Measurements from ENCODE around the gene SLC7A5.

Gene SLC7A5

GRCh38 chr16:87824016-87824990, 45.0 kb downstream of the SLC7A5 start:
- H3K4me2 ChIP-seq (ENCODE audit: low read length): no peak overlapping the region
- H3K9me2 ChIP-seq (ENCODE audit: low read depth, low read length): no peaks in the 10 kb centered on the region
- peaks cover 6% of the 10 kb centered on the region for H3K27me3 ChIP-seq (ENCODE audit: insufficient read depth, low read length)
- no peaks in the 10 kb centered on the region for H3K79me2 ChIP-seq (ENCODE audit: insufficient read depth, low read length)
- no peaks in the 10 kb centered on the region for H3F3A ChIP-seq (ENCODE audit: insufficient read depth, low read length)
- H3K36me3 ChIP-seq (ENCODE audit: insufficient read depth, low read length): peaks cover 6% of the 10 kb centered on the region
- H3K9me3 ChIP-seq (ENCODE audit: low read length): no peaks in the 10 kb centered on the region
- H3K4me1 ChIP-seq (ENCODE audit: insufficient read depth, low read length, severe bottlenecking): peaks cover 26% of the 10 kb centered on the region
- no peak overlapping the region for H2AFZ ChIP-seq (ENCODE audit: low read length)
- no peaks in the 10 kb centered on the region for H4K20me1 ChIP-seq (ENCODE audit: insufficient read depth, low read length)
- H3K27ac ChIP-seq (ENCODE audit: low read depth, low read length, poor library complexity, severe bottlenecking): no peak overlapping the region
- H3K9ac ChIP-seq (ENCODE audit: low read length): no peak overlapping the region
- no peak overlapping the region for H3K4me3 ChIP-seq (ENCODE audit: low read depth, low read length, poor library complexity, severe bottlenecking)
- TF ChIP-seq EZH2 (IDR thresholded peaks at IDR 0.05; ENCODE audit: borderline replicate concordance, low read length) (no peak), CTCF (IDR thresholded peaks at IDR 0.05; ENCODE audit: low read length) (no peak)

- TF ChIP-seq CTCF (IDR thresholded peaks at IDR 0.05; ENCODE audit: low read length) (no peak), EZH2 (IDR thresholded peaks at IDR 0.05; ENCODE audit: borderline replicate concordance, low read length) (no peak)
- H3F3A ChIP-seq (ENCODE audit: insufficient read depth, low read length): no peaks in the 10 kb centered on the region
- H3K4me1 ChIP-seq (ENCODE audit: insufficient read depth, low read length, severe bottlenecking): peaks cover 17% of the 10 kb centered on the region
- peaks cover 6% of the 10 kb centered on the region for H3K27me3 ChIP-seq (ENCODE audit: insufficient read depth, low read length)
- H2AFZ ChIP-seq (ENCODE audit: low read length): no peak overlapping the region
- H3K9me2 ChIP-seq (ENCODE audit: low read depth, low read length): no peaks in the 10 kb centered on the region
- no peaks in the 10 kb centered on the region for H3K79me2 ChIP-seq (ENCODE audit: insufficient read depth, low read length)
- H3K36me3 ChIP-seq (ENCODE audit: insufficient read depth, low read length): no peaks in the 10 kb centered on the region; the same call in 1 of the 2 replicates
- H3K27ac ChIP-seq (ENCODE audit: low read depth, low read length, poor library complexity, severe bottlenecking): no peak overlapping the region
- peaks cover under 1% of the 10 kb centered on the region; the same call in 1 of the 2 replicates for H3K9me3 ChIP-seq (ENCODE audit: low read length)
- H3K9ac ChIP-seq (ENCODE audit: low read length): no peak overlapping the region
- no peaks in the 10 kb centered on the region for H4K20me1 ChIP-seq (ENCODE audit: insufficient read depth, low read length)
- no peak overlapping the region for H3K4me3 ChIP-seq (ENCODE audit: low read depth, low read length, poor library complexity, severe bottlenecking)
- H3K4me2 ChIP-seq (ENCODE audit: low read length): no peak overlapping the region
Observed at GRCh38 chr16:87823181-87823929, 46.0 kb downstream of the SLC7A5 start.

GRCh38 chr16:87822108-87822970, 47.0 kb downstream of the SLC7A5 start:
- peaks cover 6% of the 10 kb centered on the region for H3K27me3 ChIP-seq (ENCODE audit: insufficient read depth, low read length)
- no peak overlapping the region for H3K4me2 ChIP-seq (ENCODE audit: low read length)
- H3K4me3 ChIP-seq (ENCODE audit: low read depth, low read length, poor library complexity, severe bottlenecking): no peak overlapping the region
- peaks cover 13% of the 10 kb centered on the region for H3K4me1 ChIP-seq (ENCODE audit: insufficient read depth, low read length, severe bottlenecking)
- peaks cover 9% of the 10 kb centered on the region; the same call in 1 of the 2 replicates for H3K9me3 ChIP-seq (ENCODE audit: low read length)
- no peak overlapping the region for H2AFZ ChIP-seq (ENCODE audit: low read length)
- no peaks in the 10 kb centered on the region for H3F3A ChIP-seq (ENCODE audit: insufficient read depth, low read length)
- H3K9me2 ChIP-seq (ENCODE audit: low read depth, low read length): no peaks in the 10 kb centered on the region
- H3K27ac ChIP-seq (ENCODE audit: low read depth, low read length, poor library complexity, severe bottlenecking): no peak overlapping the region
- no peaks in the 10 kb centered on the region for H3K79me2 ChIP-seq (ENCODE audit: insufficient read depth, low read length)
- H3K9ac ChIP-seq (ENCODE audit: low read length): no peak overlapping the region
- H4K20me1 ChIP-seq (ENCODE audit: insufficient read depth, low read length): no peaks in the 10 kb centered on the region
- no peaks in the 10 kb centered on the region; the same call in 1 of the 2 replicates for H3K36me3 ChIP-seq (ENCODE audit: insufficient read depth, low read length)
- no peak for TF ChIP-seq EZH2 (IDR thresholded peaks at IDR 0.05; ENCODE audit: borderline replicate concordance, low read length)
- no peak for TF ChIP-seq CTCF (IDR thresholded peaks at IDR 0.05; ENCODE audit: low read length)
